Measurements from ENCODE around the gene TWIST2.

GRCh38 chr2:238949710-238950345 is 101.9 kb downstream of the TWIST2 start:
- TF ChIP-seq POLR2AphosphoS5 (IDR thresholded peaks at IDR 0.05; ENCODE audit: low read depth, low read length) (no peak), TAF1 (IDR thresholded peaks at IDR 0.05; ENCODE audit: low read depth, low read length) (no peak)

Data from GM12891 (cell line).